AG09309 (cell line): ENCODE measurements around the gene TENT4B.
"Not testable (repeated sequence)": the region's sequence is repeated elsewhere in the genome, so short reads cannot be mapped to it uniquely, and the experiment has no call there.

Experiments used
- DNase-seq: peaks from one replicate; pipeline ENCODE4 v3.0.0-alpha.2; 2010; ENCODE audit warnings: low read depth
- H3K4me3 ChIP-seq: 2 replicates; pipeline ENCODE4 v1.5.1; 2011; ENCODE audit warnings: mild to moderate bottlenecking, low read depth, low read length, moderate library complexity; ENCODE audit not compliant: control insufficient read depth
- CTCF ChIP-seq: IDR thresholded peaks from 2 replicates; pipeline ENCODE4 v1.5.1; 2011; ENCODE audit warnings: mild to moderate bottlenecking, low read depth, low read length, inconsistent platforms; ENCODE audit not compliant: insufficient read depth, control insufficient read depth; ENCODE audit errors: missing control alignments

TENT4B gene

GRCh38 chr16:50165473-50165872, 12.4 kb downstream of the TENT4B start:
- TF ChIP-seq CTCF = no peak

GRCh38 chr16:50166511-50167500, 13.7 kb downstream of the TENT4B start:
- no peak overlapping the region for H3K4me3 ChIP-seq
- no peak for TF ChIP-seq CTCF
- DNase-seq = no peak

More at GRCh38 chr16:50165473-50165872, 12.4 kb downstream of the TENT4B start:
- DNase-seq = no peak
- H3K4me3 ChIP-seq = no peak overlapping the region

- TF ChIP-seq CTCF = no peak
- H3K4me3 ChIP-seq = no peak overlapping the region
- DNase-seq = no peak
Observed at GRCh38 chr16:50167556-50167955, 14.4 kb downstream of the TENT4B start.

GRCh38 chr16:50169555-50170096, 16.5 kb downstream of the TENT4B start:
- TF ChIP-seq CTCF = no peak
- no peak for DNase-seq
- H3K4me3 ChIP-seq = no peak overlapping the region

GRCh38 chr16:50171773-50172172, 18.7 kb downstream of the TENT4B start:
- not testable (repeated sequence) for DNase-seq, H3K4me3 ChIP-seq

- no peak for DNase-seq
- H3K4me3 ChIP-seq = no peak overlapping the region
- TF ChIP-seq CTCF = no peak
Observed at GRCh38 chr16:50172195-50172922, 19.3 kb downstream of the TENT4B start.
